ENCODE results near the gene RRP7A. TPM values are rescaled to one million over a fixed set of nuclear protein-coding genes. Genes with fewer than 3 reads are reported as not detected.
"Not testable (repeated sequence)": the region's sequence is repeated elsewhere in the genome, so short reads cannot be mapped to it uniquely, and the experiment has no call there.

The RRP7A gene
- total RNA-seq, 1 donor from 2014 or later, result 47.9 TPM

GRCh38 chr22:42515896-42516295 lies 3.7 kb downstream of the RRP7A start:
- Mint-ChIP-seq H3K4me1 (ENCODE audit: unreplicated experiment) (peaks cover 15% of the 10 kb centered on the region), H3K4me3 (ENCODE audit: unreplicated experiment) (no peak overlapping the region), H3K36me3 (ENCODE audit: low read depth, unreplicated experiment) (peaks cover 13% of the 10 kb centered on the region), H3K9me3 (ENCODE audit: unreplicated experiment) (no peaks in the 10 kb centered on the region), H3K27me3 (ENCODE audit: unreplicated experiment) (peaks cover 9% of the 10 kb centered on the region), H3K27ac (ENCODE audit: unreplicated experiment) (no peak overlapping the region)
- TF ChIP-seq CTCF (IDR thresholded peaks at IDR 0.05; ENCODE audit: unreplicated experiment), result no peak
- DNase-seq (ENCODE audit: low spot score), result no peak

- not testable (repeated sequence) for H3K27me3 Mint-ChIP-seq (ENCODE audit: unreplicated experiment); H3K4me3 Mint-ChIP-seq (ENCODE audit: unreplicated experiment); H3K27ac Mint-ChIP-seq (ENCODE audit: unreplicated experiment); DNase-seq (ENCODE audit: low spot score); H3K9me3 Mint-ChIP-seq (ENCODE audit: unreplicated experiment)
- H3K4me1 Mint-ChIP-seq (ENCODE audit: unreplicated experiment), result peaks cover 15% of the 10 kb centered on the region
- peaks cover 13% of the 10 kb centered on the region for H3K36me3 Mint-ChIP-seq (ENCODE audit: low read depth, unreplicated experiment)
Observed at GRCh38 chr22:42515304-42515703, 4.3 kb downstream of the RRP7A start.

- H3K9me3 Mint-ChIP-seq (ENCODE audit: unreplicated experiment); DNase-seq (ENCODE audit: low spot score); H3K27me3 Mint-ChIP-seq (ENCODE audit: unreplicated experiment); H3K27ac Mint-ChIP-seq (ENCODE audit: unreplicated experiment); H3K4me3 Mint-ChIP-seq (ENCODE audit: unreplicated experiment): not testable (repeated sequence)
- H3K4me1 Mint-ChIP-seq (ENCODE audit: unreplicated experiment), result peaks cover 12% of the 10 kb centered on the region
- H3K36me3 Mint-ChIP-seq (ENCODE audit: low read depth, unreplicated experiment), result peaks cover 16% of the 10 kb centered on the region
Observed at GRCh38 chr22:42514331-42514730, 5.3 kb downstream of the RRP7A start.

GRCh38 chr22:42512273-42512990 lies 7.2 kb downstream of the RRP7A start:
- H3K4me3 Mint-ChIP-seq (ENCODE audit: unreplicated experiment); H3K9me3 Mint-ChIP-seq (ENCODE audit: unreplicated experiment); H3K4me1 Mint-ChIP-seq (ENCODE audit: unreplicated experiment); H3K27ac Mint-ChIP-seq (ENCODE audit: unreplicated experiment); H3K27me3 Mint-ChIP-seq (ENCODE audit: unreplicated experiment): not testable (repeated sequence)
- peaks cover 12% of the 10 kb centered on the region for H3K36me3 Mint-ChIP-seq (ENCODE audit: low read depth, unreplicated experiment)
- peak; percentile 45 for DNase-seq (ENCODE audit: low spot score)

GRCh38 chr22:42511401-42511891 lies 8.2 kb downstream of the RRP7A start:
- peak overlapping the region; percentile 67 for H3K27ac Mint-ChIP-seq (ENCODE audit: unreplicated experiment)
- no peak for TF ChIP-seq CTCF (IDR thresholded peaks at IDR 0.05; ENCODE audit: unreplicated experiment)

GRCh38 chr22:42509548-42509947 lies 10.0 kb downstream of the RRP7A start:
- no peak overlapping the region for H3K27ac Mint-ChIP-seq (ENCODE audit: unreplicated experiment)
- H3K4me1 Mint-ChIP-seq (ENCODE audit: unreplicated experiment), result peaks cover 5% of the 10 kb centered on the region
- no peak for TF ChIP-seq CTCF (IDR thresholded peaks at IDR 0.05; ENCODE audit: unreplicated experiment)
- H3K9me3 Mint-ChIP-seq (ENCODE audit: unreplicated experiment), result no peaks in the 10 kb centered on the region
- H3K27me3 Mint-ChIP-seq (ENCODE audit: unreplicated experiment), result peaks cover 4% of the 10 kb centered on the region
- H3K4me3 Mint-ChIP-seq (ENCODE audit: unreplicated experiment), result peak overlapping the region; percentile 37
- no peak for DNase-seq (ENCODE audit: low spot score)
- H3K36me3 Mint-ChIP-seq (ENCODE audit: low read depth, unreplicated experiment), result peaks cover 9% of the 10 kb centered on the region

More at GRCh38 chr22:42511401-42511891, 8.2 kb downstream of the RRP7A start:
- no peak for DNase-seq (ENCODE audit: low spot score)
- H3K4me3 Mint-ChIP-seq (ENCODE audit: unreplicated experiment), result peak overlapping the region; percentile 38
- peaks cover 5% of the 10 kb centered on the region for H3K4me1 Mint-ChIP-seq (ENCODE audit: unreplicated experiment)
- peaks cover 4% of the 10 kb centered on the region for H3K27me3 Mint-ChIP-seq (ENCODE audit: unreplicated experiment)
- H3K36me3 Mint-ChIP-seq (ENCODE audit: low read depth, unreplicated experiment), result peaks cover 12% of the 10 kb centered on the region
- no peaks in the 10 kb centered on the region for H3K9me3 Mint-ChIP-seq (ENCODE audit: unreplicated experiment)

GRCh38 chr22:42508975-42509364 lies 10.6 kb downstream of the RRP7A start:
- not testable (repeated sequence) for H3K4me1 Mint-ChIP-seq (ENCODE audit: unreplicated experiment); H3K36me3 Mint-ChIP-seq (ENCODE audit: low read depth, unreplicated experiment); DNase-seq (ENCODE audit: low spot score); H3K4me3 Mint-ChIP-seq (ENCODE audit: unreplicated experiment); H3K27me3 Mint-ChIP-seq (ENCODE audit: unreplicated experiment); H3K27ac Mint-ChIP-seq (ENCODE audit: unreplicated experiment); H3K9me3 Mint-ChIP-seq (ENCODE audit: unreplicated experiment)

GRCh38 chr22:42508327-42508974 lies 11.1 kb downstream of the RRP7A start:
- H3K27me3 Mint-ChIP-seq (ENCODE audit: unreplicated experiment); H3K27ac Mint-ChIP-seq (ENCODE audit: unreplicated experiment); H3K4me3 Mint-ChIP-seq (ENCODE audit: unreplicated experiment); H3K9me3 Mint-ChIP-seq (ENCODE audit: unreplicated experiment); DNase-seq (ENCODE audit: low spot score); H3K36me3 Mint-ChIP-seq (ENCODE audit: low read depth, unreplicated experiment); H3K4me1 Mint-ChIP-seq (ENCODE audit: unreplicated experiment): not testable (repeated sequence)
